GM23338 (cell line): ENCODE results near the gene CYP3A7. TPM values are rescaled to one million over a fixed set of nuclear protein-coding genes. Genes with fewer than 3 reads are reported as not detected.

ENCODE experiments used
- ATAC-seq: fragments of 200-7000 bp; cut with Tn5 transposase; 3 replicates; pipeline ENCODE4 v1.9.1; 2020
- DNase-seq: peaks from one replicate; pipeline ENCODE4 v3.0.0-alpha.2; 2015; ENCODE audit warnings: low spot score
- H2AFZ ChIP-seq: fragments of 200-600 bp; sonication (generic); 2 replicates; pipeline ENCODE4 v1.8.0; 2016; ENCODE audit warnings: antibody characterized with exemption, mild to moderate bottlenecking, moderate library complexity
- H3F3A ChIP-seq: fragments of 200-600 bp; sonication (generic); replicated peaks from 2 replicates; pipeline ENCODE4 v1.8.0; 2017; ENCODE audit warnings: antibody characterized with exemption, mixed run types, low read depth
- H3K27ac ChIP-seq: fragments of 200-600 bp; sonication (generic); 2 replicates; pipeline ENCODE4 v1.6.1; 2016; ENCODE audit warnings: low read depth
- H3K27me3 ChIP-seq: fragments of 200-600 bp; sonication (generic); 2 replicates; pipeline ENCODE4 v1.8.0; 2016; ENCODE audit warnings: mild to moderate bottlenecking, mixed run types, moderate library complexity; ENCODE audit not compliant: insufficient read depth
- H3K36me3 ChIP-seq: fragments of 200-600 bp; sonication (generic); 2 replicates; pipeline ENCODE4 v1.8.0; 2016; ENCODE audit warnings: mild to moderate bottlenecking; ENCODE audit not compliant: insufficient read depth
- H3K4me1 ChIP-seq: fragments of 200-600 bp; sonication (generic); 2 replicates; pipeline ENCODE4 v1.8.0; 2016; ENCODE audit warnings: mild to moderate bottlenecking, moderate library complexity; ENCODE audit not compliant: insufficient read depth
- H3K4me2 ChIP-seq: fragments of 200-600 bp; sonication (generic); 2 replicates; pipeline ENCODE4 v1.7.1; 2017; ENCODE audit warnings: mixed run types
- H3K4me3 ChIP-seq: fragments of 200-600 bp; sonication (generic); 2 replicates; pipeline ENCODE4 v1.6.1; 2016; ENCODE audit warnings: mixed run types
- H3K79me2 ChIP-seq: fragments of 200-600 bp; sonication (generic); replicated peaks from 2 replicates; pipeline ENCODE4 v1.8.0; 2017; ENCODE audit warnings: mild to moderate bottlenecking; ENCODE audit not compliant: insufficient read depth
- H3K9me2 ChIP-seq: fragments of 200-600 bp; sonication (generic); 2 replicates; pipeline ENCODE4 v1.8.0; 2017; ENCODE audit not compliant: insufficient read depth
- H4K20me1 ChIP-seq: fragments of 200-600 bp; sonication (generic); replicated peaks from 2 replicates; pipeline ENCODE4 v1.8.0; 2017; ENCODE audit warnings: mild to moderate bottlenecking; ENCODE audit not compliant: insufficient read depth
- H3K27ac Mint-ChIP-seq: 2 replicates; pipeline ENCODE4 v1.8.0; 2020; ENCODE audit warnings: inconsistent platforms, mild to moderate bottlenecking, moderate library complexity, mixed read lengths
- H3K27me3 Mint-ChIP-seq: 3 replicates; pipeline ENCODE4 v1.8.0; 2022; ENCODE audit warnings: low read depth, mild to moderate bottlenecking, moderate library complexity, mixed read lengths, inconsistent platforms; ENCODE audit not compliant: insufficient read depth, poor library complexity
- H3K36me3 Mint-ChIP-seq: 3 replicates; pipeline ENCODE4 v1.8.0; 2021; ENCODE audit warnings: low read depth, mild to moderate bottlenecking, inconsistent platforms, moderate library complexity, mixed read lengths
- H3K4me1 Mint-ChIP-seq: 3 replicates; pipeline ENCODE4 v1.8.0; 2020; ENCODE audit warnings: mild to moderate bottlenecking, inconsistent platforms, mixed read lengths
- H3K4me3 Mint-ChIP-seq: 3 replicates; pipeline ENCODE4 v1.8.0; 2021; ENCODE audit warnings: moderate library complexity, mild to moderate bottlenecking, inconsistent platforms, mixed read lengths
- H3K9me3 Mint-ChIP-seq: 3 replicates; pipeline ENCODE4 v1.8.0; 2020; ENCODE audit warnings: moderate library complexity, mild to moderate bottlenecking, inconsistent platforms, mixed read lengths
- CREB1 ChIP-seq: fragments of 250-450 bp; sonication (Bioruptor Pico); IDR thresholded peaks from 2 replicates; pipeline ENCODE4 v1.5.0; 2020; ENCODE audit warnings: low read depth, mild to moderate bottlenecking, moderate library complexity
- ETS1 ChIP-seq: IDR thresholded peaks from 2 replicates; pipeline ENCODE4 v1.6.1; 2016; ENCODE audit warnings: antibody characterized with exemption
- EZH2 ChIP-seq: fragments of 200-600 bp; sonication (generic); IDR thresholded peaks from one replicate; pipeline ENCODE4 v1.8.0; 2017; ENCODE audit warnings: antibody characterized with exemption, mild to moderate bottlenecking, low read depth; ENCODE audit not compliant: unreplicated experiment
- EZH2phosphoT487 ChIP-seq: fragments of 200-600 bp; sonication (generic); IDR thresholded peaks from one replicate; pipeline ENCODE4 v1.8.1; 2018; ENCODE audit warnings: antibody characterized with exemption; ENCODE audit not compliant: unreplicated experiment
- NANOG ChIP-seq: IDR thresholded peaks from 2 replicates; pipeline ENCODE4 v1.6.1; 2016; ENCODE audit warnings: antibody characterized with exemption, borderline replicate concordance
- POLR2AphosphoS5 ChIP-seq: IDR thresholded peaks from 2 replicates; pipeline ENCODE4 v1.6.1; 2016; ENCODE audit warnings: antibody characterized with exemption, low read depth
- STAT1 ChIP-seq: IDR thresholded peaks from one replicate; pipeline ENCODE4 v1.6.1; 2016; ENCODE audit warnings: antibody characterized with exemption; ENCODE audit not compliant: unreplicated experiment
- ZNF331 ChIP-seq: fragments of 250-450 bp; sonication (Bioruptor Pico); IDR thresholded peaks from 2 replicates; pipeline ENCODE4 v1.5.0; 2020; ENCODE audit warnings: low read depth, mild to moderate bottlenecking, moderate library complexity
- ZNF462 ChIP-seq: fragments of 250-450 bp; sonication (Bioruptor Pico); IDR thresholded peaks from 2 replicates; pipeline ENCODE4 v1.5.0; 2020; ENCODE audit warnings: mild to moderate bottlenecking, moderate library complexity
- polyA plus RNA-seq: library from polyadenylated mRNA; unstranded; fragments of >200 nt; fragmentation: Nextera tagmentation; extraction: Ambion mirVana; gene quantifications from 2 replicates; pipeline ENCODE4 v1.2.1, GENCODE V29; 2016
- total RNA-seq: library from RNA; depleted of rRNA; stranded (reverse); fragments of >200 nt; shearing (Covaris generic); gene quantifications from 2 replicates; pipeline ENCODE4 v1.2.3, GENCODE V29; 2014
- TF ChIP-seq, protein P1 (sequence below), 2 experiments: fragments of 200-600 bp in 1 of 2; sonication (generic) in 1 of 2; conservative IDR thresholded peaks; 2 replicates each; pipeline versions ENCODE4 v1.5.1 to v1.6.1; 2016 to 2017; ENCODE audit warnings: antibody characterized with exemption in 2 of 2, low read depth in 2 of 2, mild to moderate bottlenecking in 2 of 2, moderate library complexity in 1 of 2

CYP3A7 gene
- total and polyA plus RNA-seq, 2 experiments from 2014 or later, result 0.19 TPM; not detected in 1

- no peaks in the 10 kb centered on the region for H3K27me3 ChIP-seq
- H3K79me2 ChIP-seq, result no peaks in the 10 kb centered on the region
- no peaks in the 10 kb centered on the region for H3K9me2 ChIP-seq
- TF ChIP-seq ZNF462 (CRISPR knock-in tag) (no peak), EZH2phosphoT487 (no peak), CREB1 (no peak), ETS1 (no peak), NANOG (no peak)
- H3F3A ChIP-seq, result no peaks in the 10 kb centered on the region
- Mint-ChIP-seq H3K27me3 (no peaks in the 10 kb centered on the region), H3K9me3 (peaks cover 3% of the 10 kb centered on the region; the same call in 2 of the 3 replicates), H3K4me3 (no peak overlapping the region), H3K27ac (no peak overlapping the region), H3K36me3 (no peaks in the 10 kb centered on the region), H3K4me1 (no peaks in the 10 kb centered on the region)
- H4K20me1 ChIP-seq, result no peaks in the 10 kb centered on the region
- no peak overlapping the region for H2AFZ ChIP-seq
- H3K4me1 ChIP-seq, result no peaks in the 10 kb centered on the region
- H3K27ac ChIP-seq, result no peak overlapping the region
- no peak overlapping the region for H3K4me2 ChIP-seq
- H3K4me3 ChIP-seq, result no peak overlapping the region
- no peaks in the 10 kb centered on the region; the same call in 1 of the 2 replicates for H3K36me3 ChIP-seq
- ATAC-seq (no peak), DNase-seq (no peak)
These were observed 25.7 kb downstream of the CYP3A7 start for GRCh38 chr7:99709260-99709659.

DNA sequence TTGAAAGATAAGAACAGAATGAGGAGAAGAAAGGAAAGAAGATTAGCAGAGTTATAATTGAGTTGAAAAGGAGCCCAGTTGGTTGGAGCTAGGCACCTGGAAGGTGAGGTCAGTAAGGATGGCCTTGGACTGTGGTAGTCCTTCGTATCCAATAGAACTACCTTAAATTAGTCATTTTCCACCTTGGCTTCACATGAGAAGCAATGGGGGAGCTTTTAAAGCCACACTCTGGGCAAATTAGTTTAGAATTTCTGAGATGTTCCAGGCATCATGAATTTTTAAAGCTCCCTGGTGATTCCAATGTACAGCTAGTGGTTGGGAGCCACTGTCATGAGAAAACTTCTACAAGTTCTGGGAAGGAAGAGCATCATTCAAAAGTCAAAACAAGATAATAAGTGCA is 27.9 kb downstream of the CYP3A7 start:
- H3K79me2 ChIP-seq, result no peaks in the 10 kb centered on the region
- peaks cover 3% of the 10 kb centered on the region; the same call in 2 of the 3 replicates for H3K9me3 Mint-ChIP-seq
- no peaks in the 10 kb centered on the region for H3K4me1 ChIP-seq
- H3F3A ChIP-seq, result no peaks in the 10 kb centered on the region
- no peaks in the 10 kb centered on the region; the same call in 1 of the 2 replicates for H3K36me3 ChIP-seq
- no peaks in the 10 kb centered on the region for H3K4me1 Mint-ChIP-seq
- no peak overlapping the region for H3K4me3 ChIP-seq
- H3K27me3 Mint-ChIP-seq, result no peaks in the 10 kb centered on the region
- no peak overlapping the region for H3K4me2 ChIP-seq
- H2AFZ ChIP-seq, result no peak overlapping the region
- no peak overlapping the region for H3K27ac ChIP-seq
- no peak overlapping the region for H3K4me3 Mint-ChIP-seq
- no peaks in the 10 kb centered on the region; the same call in 1 of the 2 replicates for H3K9me2 ChIP-seq
- no peak overlapping the region for H3K27ac Mint-ChIP-seq
- no peak for ATAC-seq
- DNase-seq, result peak; percentile 33
- no peaks in the 10 kb centered on the region for H3K36me3 Mint-ChIP-seq
- TF ChIP-seq ETS1 (no peak), STAT1 (no peak), EZH2 (no peak), POLR2AphosphoS5 (no peak), ZNF331 (CRISPR knock-in tag) (no peak), NANOG (no peak)
- TF ChIP-seq, protein P1, sequence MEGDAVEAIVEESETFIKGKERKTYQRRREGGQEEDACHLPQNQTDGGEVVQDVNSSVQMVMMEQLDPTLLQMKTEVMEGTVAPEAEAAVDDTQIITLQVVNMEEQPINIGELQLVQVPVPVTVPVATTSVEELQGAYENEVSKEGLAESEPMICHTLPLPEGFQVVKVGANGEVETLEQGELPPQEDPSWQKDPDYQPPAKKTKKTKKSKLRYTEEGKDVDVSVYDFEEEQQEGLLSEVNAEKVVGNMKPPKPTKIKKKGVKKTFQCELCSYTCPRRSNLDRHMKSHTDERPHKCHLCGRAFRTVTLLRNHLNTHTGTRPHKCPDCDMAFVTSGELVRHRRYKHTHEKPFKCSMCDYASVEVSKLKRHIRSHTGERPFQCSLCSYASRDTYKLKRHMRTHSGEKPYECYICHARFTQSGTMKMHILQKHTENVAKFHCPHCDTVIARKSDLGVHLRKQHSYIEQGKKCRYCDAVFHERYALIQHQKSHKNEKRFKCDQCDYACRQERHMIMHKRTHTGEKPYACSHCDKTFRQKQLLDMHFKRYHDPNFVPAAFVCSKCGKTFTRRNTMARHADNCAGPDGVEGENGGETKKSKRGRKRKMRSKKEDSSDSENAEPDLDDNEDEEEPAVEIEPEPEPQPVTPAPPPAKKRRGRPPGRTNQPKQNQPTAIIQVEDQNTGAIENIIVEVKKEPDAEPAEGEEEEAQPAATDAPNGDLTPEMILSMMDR (conservative IDR thresholded peaks at IDR 0.05; ENCODE audit: low read depth in 2 of 2), result no peak
- H4K20me1 ChIP-seq, result no peaks in the 10 kb centered on the region
- H3K27me3 ChIP-seq, result no peaks in the 10 kb centered on the region
